Retinal pigment epithelial cell (primary cell): ENCODE data around the gene NABP2.

Source experiments
- DNase-seq: peaks from one replicate; pipeline ENCODE4 v3.0.0-alpha.2; 2010; ENCODE audit warnings: low read depth
- H3K4me3 ChIP-seq: 2 replicates; pipeline ENCODE4 v1.5.1; 2011; ENCODE audit warnings: mild to moderate bottlenecking, low read length, control low read depth, moderate library complexity
- CTCF ChIP-seq: conservative IDR thresholded peaks from 2 replicates; pipeline ENCODE4 v1.5.1; 2011; ENCODE audit warnings: low read depth, low read length, control low read depth, inconsistent platforms

NABP2 gene

GRCh38 chr12:56213878-56214277 lies 10.3 kb upstream of the NABP2 start:
- H3K4me3 ChIP-seq: no peak overlapping the region
- no peak for DNase-seq
- no peak for TF ChIP-seq CTCF

GRCh38 chr12:56216461-56216860 lies 7.7 kb upstream of the NABP2 start:
- no peak for TF ChIP-seq CTCF
- DNase-seq: no peak
- no peak overlapping the region for H3K4me3 ChIP-seq

- no peak for DNase-seq
- TF ChIP-seq CTCF: no peak
- peak overlapping the region; percentile 20 for H3K4me3 ChIP-seq
Observed at GRCh38 chr12:56219840-56220239, 4.3 kb upstream of the NABP2 start.

GRCh38 chr12:56220611-56221231 lies 3.4 kb upstream of the NABP2 start:
- DNase-seq: no peak
- TF ChIP-seq CTCF: no peak
- H3K4me3 ChIP-seq: peak overlapping the region; percentile 95

- TF ChIP-seq CTCF: no peak
- DNase-seq: peak; percentile 66
Observed at GRCh38 chr12:56221232-56221756, 2.8 kb upstream of the NABP2 start.

GRCh38 chr12:56221757-56222530 lies 2.2 kb upstream of the NABP2 start, which contains the start of gene RNF41:
RNF41 (minus strand) TSS chr12:56221922; CDS start chr12:56214047, 7,875 bp downstream.
- DNase-seq: peak; percentile 92
- H3K4me3 ChIP-seq: peak within 1 kb of the TSS; percentile 95
- TF ChIP-seq CTCF: no peak

More at GRCh38 chr12:56221232-56221756, 2.8 kb upstream of the NABP2 start:
- peak overlapping the region; percentile 95 for H3K4me3 ChIP-seq
